Caco-2 (cell line): ENCODE results near the gene PDK3. TPM values are rescaled to one million over a fixed set of nuclear protein-coding genes. Genes with fewer than 3 reads are reported as not detected.

Source experiments
- BruUV-seq: library from RNA; stranded (reverse); fragments of 400-500 nt; replicated peaks from 2 replicates; lab custom pipeline; 2021; lab: Mats Ljungman, UMichigan
- CTCF ChIA-PET: fragments of 300-600 bp; sonication (Branson Sonifier 250); formaldehyde crosslinking; loops from one replicate; lab custom pipeline; 2022; ENCODE audit warnings: antibody characterized with exemption; lab: Charles Lee
- POLR2A ChIA-PET: fragments of 300-600 bp; sonication (Branson Sonifier 250); formaldehyde crosslinking; loops from one replicate; lab custom pipeline; 2022; ENCODE audit warnings: antibody characterized with exemption; lab: Charles Lee
- DNase-seq, 2 experiments: peaks; one replicate each; pipeline versions ENCODE4 v3.0.0 to v3.0.0-alpha.2; 2020 to 2022
- H3K27me3 ChIP-seq: replicated peaks from 2 replicates; pipeline ENCODE4 v1.6.0; 2011; ENCODE audit warnings: low read length; ENCODE audit not compliant: control insufficient read depth, insufficient read depth
- H3K36me3 ChIP-seq: 2 replicates; pipeline ENCODE4 v1.5.1; 2011; ENCODE audit warnings: low read length; ENCODE audit not compliant: control insufficient read depth, insufficient read depth
- H3K4me1 ChIP-seq: fragments of 250-450 bp; sonication (Bioruptor Pico); 2 replicates; pipeline ENCODE4 v1.5.1; 2020; ENCODE audit warnings: mild to moderate bottlenecking
- H3K4me3 ChIP-seq: 2 replicates; pipeline ENCODE4 v1.5.1; 2011; ENCODE audit warnings: low read depth, mild to moderate bottlenecking, control low read depth, low read length
- H3K9me3 ChIP-seq: fragments of 250-450 bp; sonication (Bioruptor Pico); 2 replicates; pipeline ENCODE4 v1.5.1; 2020; ENCODE audit warnings: mild to moderate bottlenecking, moderate library complexity
- H3K27ac Mint-ChIP-seq: one replicate; pipeline ENCODE4 v1.8.0; 2022; ENCODE audit warnings: mixed read lengths; ENCODE audit not compliant: unreplicated experiment
- H3K27me3 Mint-ChIP-seq: one replicate; pipeline ENCODE4 v1.8.0; 2022; ENCODE audit warnings: mixed read lengths; ENCODE audit not compliant: insufficient read depth, unreplicated experiment
- H3K36me3 Mint-ChIP-seq: one replicate; pipeline ENCODE4 v1.8.0; 2022; ENCODE audit warnings: mild to moderate bottlenecking, mixed read lengths; ENCODE audit not compliant: insufficient read depth, unreplicated experiment
- H3K4me1 Mint-ChIP-seq: one replicate; pipeline ENCODE4 v1.8.0; 2022; ENCODE audit warnings: low read depth, mixed read lengths; ENCODE audit not compliant: unreplicated experiment
- H3K4me3 Mint-ChIP-seq: one replicate; pipeline ENCODE4 v1.8.0; 2022; ENCODE audit warnings: mild to moderate bottlenecking, moderate library complexity, mixed read lengths; ENCODE audit not compliant: unreplicated experiment
- H3K9me3 Mint-ChIP-seq: one replicate; pipeline ENCODE4 v1.8.0; 2022; ENCODE audit warnings: mixed read lengths; ENCODE audit not compliant: unreplicated experiment
- intact Hi-C: fragments of 100-400 bp; cut with micrococcal nuclease; formaldehyde crosslinking; loops from one replicate; pipeline ENCODE4 v1.10.0; 2022; ENCODE audit not compliant: unreplicated experiment
- total RNA-seq: library from RNA; stranded (reverse); gene quantifications from 2 replicates; pipeline ENCODE4 v1.2.3, GENCODE V29; 2022
- TF ChIP-seq, protein P1 (sequence below), 2 experiments: fragments of 200-600 bp in 1 of 2; IDR thresholded peaks; 1 replicate in 1 of 2; 2 replicates in 1 of 2; pipeline versions ENCODE4 v1.5.1 to v1.8.0; 2011 to 2022; ENCODE audit warnings: antibody characterized with exemption in 1 of 2, control low read depth in 1 of 2, inconsistent platforms in 1 of 2, low read depth in 1 of 2, low read length in 1 of 2, mild to moderate bottlenecking in 1 of 2, moderate library complexity in 1 of 2; ENCODE audit not compliant: insufficient read depth in 1 of 2, severe bottlenecking in 1 of 2, unreplicated experiment in 1 of 2

The PDK3 gene
- total RNA-seq, 1 experiment from 2014 or later, result 4.9 TPM

DNA sequence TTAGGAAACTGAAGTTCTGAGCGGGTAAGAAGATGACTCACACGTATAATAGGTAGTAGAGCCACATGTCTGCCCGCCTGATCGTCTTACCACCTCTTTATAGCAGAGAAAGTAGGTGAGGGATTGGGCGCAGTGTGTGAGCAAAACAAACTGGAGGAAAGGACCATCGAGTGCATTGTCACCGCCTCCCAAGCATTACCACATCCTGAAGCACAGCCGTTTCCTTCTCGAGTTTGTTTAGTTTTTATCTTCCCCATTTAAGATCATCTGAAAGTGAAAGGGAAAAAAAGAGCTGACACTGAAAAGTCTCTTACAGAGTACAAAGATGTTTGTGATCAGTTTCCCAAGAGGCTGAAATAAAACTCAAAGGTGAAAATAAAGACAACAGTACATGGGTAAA, 14.8 kb downstream of the PDK3 start:
- intact Hi-C loops, result no loop called here
- Histone ChIP-seq H3K9me3 (no peaks in the 10 kb centered on the region), H3K4me1 (no peaks in the 10 kb centered on the region), H3K27me3 (no peaks in the 10 kb centered on the region), H3K4me3 (no peak overlapping the region), H3K36me3 (no peaks in the 10 kb centered on the region)
- DNase-seq, result no peak
- Mint-ChIP-seq H3K36me3 (no peaks in the 10 kb centered on the region), H3K27me3 (no peaks in the 10 kb centered on the region), H3K4me1 (no peaks in the 10 kb centered on the region), H3K4me3 (no peak overlapping the region), H3K27ac (no peak overlapping the region), H3K9me3 (no peaks in the 10 kb centered on the region)
- CTCF ChIA-PET, result no interaction called here
- POLR2A ChIA-PET, result no interaction called here
- TF ChIP-seq, protein P1, sequence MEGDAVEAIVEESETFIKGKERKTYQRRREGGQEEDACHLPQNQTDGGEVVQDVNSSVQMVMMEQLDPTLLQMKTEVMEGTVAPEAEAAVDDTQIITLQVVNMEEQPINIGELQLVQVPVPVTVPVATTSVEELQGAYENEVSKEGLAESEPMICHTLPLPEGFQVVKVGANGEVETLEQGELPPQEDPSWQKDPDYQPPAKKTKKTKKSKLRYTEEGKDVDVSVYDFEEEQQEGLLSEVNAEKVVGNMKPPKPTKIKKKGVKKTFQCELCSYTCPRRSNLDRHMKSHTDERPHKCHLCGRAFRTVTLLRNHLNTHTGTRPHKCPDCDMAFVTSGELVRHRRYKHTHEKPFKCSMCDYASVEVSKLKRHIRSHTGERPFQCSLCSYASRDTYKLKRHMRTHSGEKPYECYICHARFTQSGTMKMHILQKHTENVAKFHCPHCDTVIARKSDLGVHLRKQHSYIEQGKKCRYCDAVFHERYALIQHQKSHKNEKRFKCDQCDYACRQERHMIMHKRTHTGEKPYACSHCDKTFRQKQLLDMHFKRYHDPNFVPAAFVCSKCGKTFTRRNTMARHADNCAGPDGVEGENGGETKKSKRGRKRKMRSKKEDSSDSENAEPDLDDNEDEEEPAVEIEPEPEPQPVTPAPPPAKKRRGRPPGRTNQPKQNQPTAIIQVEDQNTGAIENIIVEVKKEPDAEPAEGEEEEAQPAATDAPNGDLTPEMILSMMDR (IDR thresholded peaks at IDR 0.05; ENCODE audit: insufficient read depth in 1 of 2, low read depth in 1 of 2, low read length in 1 of 2, severe bottlenecking in 1 of 2, unreplicated experiment in 1 of 2), result no peak
- no TSS peak for BruUV-seq

DNA sequence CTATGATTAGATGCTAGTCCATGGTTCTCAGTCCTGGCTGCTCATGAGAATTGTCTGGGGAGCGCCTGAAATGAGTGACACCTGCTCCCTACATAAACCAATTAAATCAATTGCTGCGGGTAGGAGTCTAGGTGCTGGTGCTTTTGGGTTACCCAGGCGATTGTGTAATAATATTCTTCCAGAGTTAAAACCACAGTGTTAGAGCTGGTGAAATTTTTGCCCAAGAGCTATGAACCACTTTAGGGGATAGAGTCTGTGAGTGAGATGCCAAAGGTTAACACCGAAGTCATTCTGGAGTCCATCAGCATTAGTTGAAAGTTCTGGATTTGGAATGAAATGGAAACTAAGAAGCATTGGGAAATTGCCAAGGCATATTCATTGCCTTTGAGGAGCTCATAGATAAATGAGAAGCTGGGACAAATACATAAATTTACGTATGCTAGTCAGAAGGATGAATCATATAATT, 15.3 kb downstream of the PDK3 start:
- Histone ChIP-seq H3K4me3 (no peak overlapping the region), H3K9me3 (no peaks in the 10 kb centered on the region), H3K27me3 (no peaks in the 10 kb centered on the region), H3K36me3 (no peaks in the 10 kb centered on the region), H3K4me1 (no peaks in the 10 kb centered on the region)
- TF ChIP-seq, protein P1 (IDR thresholded peaks at IDR 0.05; ENCODE audit: insufficient read depth in 1 of 2, low read depth in 1 of 2, low read length in 1 of 2, severe bottlenecking in 1 of 2, unreplicated experiment in 1 of 2), result no peak
- ChIA-PET POLR2A (no interaction called here), CTCF (no interaction called here)
- DNase-seq, result no peak
- no TSS peak for BruUV-seq
- no peaks in the 10 kb centered on the region for H3K4me1 Mint-ChIP-seq
- no peaks in the 10 kb centered on the region for H3K9me3 Mint-ChIP-seq
- H3K27me3 Mint-ChIP-seq, result no peaks in the 10 kb centered on the region
- no peak overlapping the region for H3K4me3 Mint-ChIP-seq
- intact Hi-C loops, result no loop called here
- H3K27ac Mint-ChIP-seq, result no peak overlapping the region
- no peaks in the 10 kb centered on the region for H3K36me3 Mint-ChIP-seq

DNA sequence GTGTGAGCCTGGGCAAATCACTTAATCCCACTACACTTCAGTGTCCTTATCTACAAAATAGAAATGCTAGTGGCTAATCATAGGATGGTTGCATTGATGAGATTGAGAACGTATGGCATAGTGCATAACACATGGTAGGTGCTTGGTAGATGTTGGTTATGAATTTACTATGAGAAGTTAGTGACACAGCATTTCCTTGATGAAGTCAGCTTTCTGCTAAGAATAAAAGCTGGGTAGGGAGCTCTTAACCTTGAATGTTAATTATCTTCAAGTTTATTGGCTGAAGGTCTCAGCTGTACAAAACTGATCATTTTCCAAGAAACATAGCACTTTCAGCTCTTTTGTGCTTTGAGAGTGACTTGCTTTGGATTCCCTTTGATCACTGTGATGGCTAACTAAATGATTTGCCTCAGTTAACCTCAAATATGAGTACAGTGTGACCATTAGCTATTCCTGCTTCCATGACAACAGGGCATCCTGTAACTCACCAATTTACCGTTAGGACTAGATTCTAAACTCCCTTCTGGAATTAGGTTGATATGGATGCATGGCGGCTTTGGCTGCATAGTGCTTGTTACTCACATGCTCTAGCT, 17.8 kb downstream of the PDK3 start:
- H3K9me3 Mint-ChIP-seq, result no peaks in the 10 kb centered on the region
- no peaks in the 10 kb centered on the region for H3K9me3 ChIP-seq
- TF ChIP-seq, protein P1 (IDR thresholded peaks at IDR 0.05; ENCODE audit: insufficient read depth in 1 of 2, low read depth in 1 of 2, low read length in 1 of 2, severe bottlenecking in 1 of 2, unreplicated experiment in 1 of 2), result no peak
- no peak overlapping the region for H3K27ac Mint-ChIP-seq
- intact Hi-C loops, result no loop called here
- H3K4me3 ChIP-seq, result no peak overlapping the region
- H3K4me1 Mint-ChIP-seq, result no peaks in the 10 kb centered on the region
- H3K4me1 ChIP-seq, result no peaks in the 10 kb centered on the region
- H3K27me3 ChIP-seq, result no peaks in the 10 kb centered on the region
- no peaks in the 10 kb centered on the region for H3K27me3 Mint-ChIP-seq
- no peaks in the 10 kb centered on the region for H3K36me3 Mint-ChIP-seq
- H3K4me3 Mint-ChIP-seq, result no peak overlapping the region
- H3K36me3 ChIP-seq, result no peaks in the 10 kb centered on the region
- no TSS peak for BruUV-seq
- ChIA-PET POLR2A (no interaction called here), CTCF (no interaction called here)
- no peak for DNase-seq
